ENCODE measurements around the gene MED12L.
"Not testable (repeated sequence)": the region's sequence is repeated elsewhere in the genome, so short reads cannot be mapped to it uniquely, and the experiment has no call there.

MED12L gene

GRCh38 chr3:151144016-151144415 is 58.6 kb downstream of the MED12L start:
- no peak for DNase-seq (ENCODE audit: low read depth in 2 of 2)

- DNase-seq (ENCODE audit: low read depth in 2 of 2): no peak
Observed at GRCh38 chr3:151144760-151145159, 59.3 kb downstream of the MED12L start.

DNA sequence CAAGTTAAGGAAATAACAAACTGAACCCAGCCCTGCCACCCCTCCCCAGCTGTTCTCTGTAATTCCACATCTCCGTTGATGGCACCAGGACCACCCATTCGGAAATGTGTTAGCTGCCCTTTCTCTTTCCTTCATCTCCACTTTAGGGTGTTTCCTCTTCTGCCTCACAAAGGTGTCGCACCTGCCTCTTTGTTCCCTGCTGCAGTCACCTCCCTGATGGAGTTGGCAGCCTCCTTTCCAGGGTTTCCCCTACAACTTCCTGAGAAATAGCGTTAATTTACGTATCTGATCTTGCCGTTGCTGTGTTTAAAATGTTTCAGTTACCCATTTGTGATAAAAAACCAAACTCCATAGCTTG is 60.2 kb downstream of the MED12L start:
- DNase-seq (ENCODE audit: low read depth in 2 of 2): no peak

- DNase-seq (ENCODE audit: low read depth in 2 of 2): peak in 1 of 2 donors; percentile 12
Observed at GRCh38 chr3:151146071-151146730, 60.7 kb downstream of the MED12L start.

- DNase-seq (ENCODE audit: low read depth in 2 of 2): no peak
Observed at GRCh38 chr3:151146731-151147091, 61.2 kb downstream of the MED12L start.

DNA sequence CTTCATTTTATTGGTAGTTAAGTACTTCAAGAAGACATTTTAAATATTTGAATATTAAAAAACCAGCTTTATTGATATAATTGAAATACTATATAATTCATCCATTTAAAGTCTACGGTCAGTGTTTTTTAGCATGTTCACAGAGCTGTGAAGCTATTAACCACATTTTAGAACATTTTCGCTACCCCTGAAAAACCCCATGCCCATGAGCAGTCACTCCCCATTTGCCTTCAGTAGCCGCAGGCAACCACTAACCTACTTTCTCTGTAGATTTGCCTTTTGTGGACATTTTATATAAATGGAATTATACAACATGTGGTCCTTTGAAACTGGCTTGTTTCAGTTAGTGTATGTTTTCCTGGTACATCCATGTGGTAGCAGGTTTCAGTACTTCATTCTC is 61.8 kb downstream of the MED12L start:
- no peak for DNase-seq (ENCODE audit: low read depth in 2 of 2)

GRCh38 chr3:151152455-151153079 is 67.1 kb downstream of the MED12L start:
- DNase-seq (ENCODE audit: low read depth in 2 of 2): no peak

- DNase-seq (ENCODE audit: low read depth in 2 of 2): no peak
Observed at GRCh38 chr3:151154566-151154965, 69.1 kb downstream of the MED12L start.

- DNase-seq (ENCODE audit: low read depth in 2 of 2): no peak
Observed at GRCh38 chr3:151155409-151156128, 70.1 kb downstream of the MED12L start.

GRCh38 chr3:151156618-151157216 is 71.3 kb downstream of the MED12L start:
- DNase-seq (ENCODE audit: low read depth in 2 of 2): peak in 1 of 2 donors; percentile 31

- DNase-seq (ENCODE audit: low read depth in 2 of 2): no peak
Observed at GRCh38 chr3:151159806-151160205, 74.3 kb downstream of the MED12L start.

- DNase-seq (ENCODE audit: low read depth in 2 of 2): no peak
Observed at GRCh38 chr3:151165226-151165625, 79.8 kb downstream of the MED12L start.

- DNase-seq (ENCODE audit: low read depth in 2 of 2): no peak
Observed at GRCh38 chr3:151166161-151166560, 80.7 kb downstream of the MED12L start.

DNA sequence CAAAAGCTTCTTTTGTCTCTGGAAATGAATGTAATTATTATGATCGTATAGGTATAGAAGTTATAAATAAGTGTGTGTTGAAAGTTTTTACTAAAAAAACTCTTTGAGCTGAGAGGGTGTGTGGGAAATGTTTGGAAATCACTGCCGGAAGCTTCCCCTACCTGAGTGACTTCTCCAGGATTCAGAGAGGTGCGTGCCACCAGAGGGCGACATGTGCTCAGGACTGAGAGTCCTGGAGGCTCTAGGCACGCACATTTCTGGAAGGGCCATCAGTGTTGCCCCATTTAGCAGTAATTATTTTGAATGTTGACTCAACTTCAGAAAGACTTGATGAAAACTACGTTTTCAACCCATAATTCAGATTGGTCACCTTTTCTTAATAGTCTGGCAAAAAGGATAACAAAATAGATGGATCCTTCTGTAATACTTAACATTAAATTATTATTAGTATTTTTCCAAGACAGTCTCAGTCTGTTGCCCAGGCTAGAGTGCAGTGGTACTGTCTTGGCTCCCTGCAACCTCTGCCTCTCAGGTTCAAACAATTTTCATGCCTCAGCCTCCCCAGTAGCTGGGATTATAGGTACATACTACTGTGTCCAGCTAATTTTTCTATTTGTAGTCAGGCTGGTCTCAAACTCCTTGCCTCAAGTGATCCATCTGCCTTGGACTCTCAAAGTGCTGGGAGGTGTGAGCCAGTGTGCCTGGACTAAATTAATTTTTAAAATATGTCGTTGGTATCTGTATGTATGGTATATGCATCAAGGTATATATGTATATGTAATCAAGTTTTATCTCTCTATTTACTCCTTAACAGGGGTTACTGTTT is 83.0 kb downstream of the MED12L start:
- DNase-seq (ENCODE audit: low read depth in 2 of 2): peak; percentile 78 to 85

- no peak for DNase-seq (ENCODE audit: low read depth in 2 of 2)
Observed at GRCh38 chr3:151169262-151169947, 83.9 kb downstream of the MED12L start.

DNA sequence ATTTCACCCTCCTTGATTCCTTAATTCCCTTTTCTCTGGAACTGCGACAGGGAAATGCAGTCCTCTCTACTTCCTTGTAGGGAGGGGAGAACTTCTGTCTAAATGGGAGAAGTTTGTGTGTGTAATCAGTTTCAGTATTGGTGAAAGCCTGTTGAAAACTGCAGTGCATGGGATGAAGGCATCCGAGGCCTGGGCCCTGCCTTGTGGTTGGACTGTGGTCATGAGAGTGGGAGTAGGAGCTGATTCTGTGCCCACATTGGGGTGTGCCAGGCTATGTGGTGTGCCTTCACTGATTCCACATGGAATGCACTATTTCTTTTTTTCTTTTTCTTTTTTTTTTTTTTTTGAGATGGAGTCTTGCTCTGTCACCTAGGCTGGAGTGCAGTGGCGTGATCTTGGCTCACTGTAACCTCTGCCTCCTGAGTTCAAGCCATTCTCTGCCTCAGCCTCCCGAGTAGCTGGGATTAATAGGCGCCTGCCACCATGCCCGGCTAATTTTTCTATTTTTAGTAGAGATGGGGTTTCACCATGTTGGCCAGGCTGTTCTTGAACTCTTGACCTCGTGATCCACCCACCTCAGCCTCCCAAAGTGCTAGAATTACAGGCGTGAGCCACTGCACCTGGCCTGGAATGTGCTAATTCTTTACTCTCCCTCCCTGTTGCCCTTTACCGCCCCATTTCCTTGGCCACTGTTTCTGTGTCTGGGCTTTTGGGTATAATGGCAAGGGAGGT is 84.7 kb downstream of the MED12L start:
- not testable (repeated sequence) for DNase-seq (ENCODE audit: low read depth in 2 of 2)

GRCh38 chr3:151171145-151171757 is 85.8 kb downstream of the MED12L start:
- no peak for DNase-seq (ENCODE audit: low read depth in 2 of 2)

DNA sequence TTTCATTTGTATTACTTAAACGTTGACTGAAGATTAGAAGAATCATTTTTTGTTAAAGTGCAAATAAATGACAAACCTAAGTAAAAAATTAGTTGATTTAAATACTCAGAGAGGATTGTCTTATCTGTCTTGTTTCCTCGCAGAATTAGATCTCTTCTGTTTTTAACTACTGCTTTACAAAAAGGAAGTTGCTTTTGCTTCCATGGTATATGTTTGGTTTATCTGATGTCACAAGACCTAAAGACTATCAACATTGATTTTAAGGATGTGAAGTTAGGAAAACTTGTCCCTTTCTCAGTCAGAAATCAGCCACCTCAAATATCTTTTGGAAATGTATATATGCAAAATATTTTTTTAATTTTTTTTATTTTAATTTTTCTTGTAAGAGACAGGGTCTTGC is 88.9 kb downstream of the MED12L start:
- no peak for DNase-seq (ENCODE audit: low read depth in 2 of 2)

GRCh38 chr3:151175952-151176351 is 90.5 kb downstream of the MED12L start:
- DNase-seq (ENCODE audit: low read depth in 2 of 2): no peak

DNA sequence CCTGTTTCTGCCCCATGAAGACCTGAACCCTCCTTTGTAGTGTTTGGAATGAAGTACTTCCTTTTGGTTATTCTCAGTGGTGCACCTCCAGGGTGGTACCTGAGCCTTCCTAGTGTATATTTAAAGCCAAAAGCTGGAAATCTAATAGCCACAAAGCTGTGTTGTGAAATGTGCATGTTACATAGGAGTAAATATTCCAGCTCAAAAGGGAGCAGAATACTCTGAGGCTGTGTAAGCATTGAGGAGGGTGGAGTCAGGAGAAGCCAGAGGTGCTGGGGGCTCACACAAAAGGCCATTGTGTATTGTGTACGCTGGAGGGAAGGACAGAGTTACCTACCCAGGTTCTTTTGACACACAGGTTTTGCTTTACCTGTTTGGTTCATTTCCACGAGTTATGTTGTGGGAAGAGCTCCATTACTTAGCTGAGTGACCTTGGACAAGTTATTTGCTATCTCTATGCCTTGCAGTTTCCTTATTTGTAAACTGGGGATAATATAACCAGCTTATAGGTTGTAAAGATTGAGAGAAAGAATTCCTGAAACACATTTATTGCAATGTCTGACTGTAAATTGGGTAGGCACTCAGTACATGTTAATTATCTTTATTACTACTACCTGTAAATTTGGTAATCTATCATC is 92.9 kb downstream of the MED12L start:
- DNase-seq (ENCODE audit: low read depth in 2 of 2): no peak
